ENCODE data around the gene CSMD2. TPM values are rescaled to one million over a fixed set of nuclear protein-coding genes. Genes with fewer than 3 reads are reported as not detected.

CSMD2 gene
- total RNA-seq, 4 donors from 2014 or later: 0.09 to 0.20 TPM; not detected in 2

GRCh38 chr1:33932871-33933270 is 232.2 kb downstream of the CSMD2 start:
- intact Hi-C loops (cut with DNase I; ENCODE audit: low total_unique reads): no loop called here
- H3K4me3 ChIP-seq: no peak overlapping the region
- H3K36me3 ChIP-seq: no peaks in the 10 kb centered on the region
- no peak for DNase-seq
- H3K9me3 ChIP-seq: no peaks in the 10 kb centered on the region
- no peak for TF ChIP-seq POLR2A (IDR thresholded peaks at IDR 0.05)
- TF ChIP-seq CTCF (IDR thresholded peaks at IDR 0.05 in 4 of 5, conservative IDR thresholded peaks at IDR 0.05 in 1 of 5): no peak
- ATAC-seq: no peak
- H3K27ac ChIP-seq: no peak overlapping the region
- H3K27me3 ChIP-seq: no peaks in the 10 kb centered on the region
- H3K4me1 ChIP-seq: no peaks in the 10 kb centered on the region
- in situ Hi-C loops (cut with MboI; ENCODE audit: low sequenced_read_pairs in 4 of 4): no loop called here

- DNase-seq (no peak), ATAC-seq (no peak)
These were observed 233.9 kb downstream of the CSMD2 start for GRCh38 chr1:33931111-33931475.

GRCh38 chr1:33930346-33931110 is 234.5 kb downstream of the CSMD2 start:
- no peaks in the 10 kb centered on the region for H3K4me1 ChIP-seq
- DNase-seq: no peak
- H3K27ac ChIP-seq: no peak overlapping the region
- no peaks in the 10 kb centered on the region for H3K36me3 ChIP-seq
- intact Hi-C loops (cut with DNase I; ENCODE audit: low total_unique reads) (no loop called here), in situ Hi-C loops (cut with MboI; ENCODE audit: low sequenced_read_pairs in 4 of 4) (no loop called here)
- ATAC-seq: no peak
- no peak for TF ChIP-seq CTCF (IDR thresholded peaks at IDR 0.05 in 4 of 5, conservative IDR thresholded peaks at IDR 0.05 in 1 of 5)
- TF ChIP-seq POLR2A (IDR thresholded peaks at IDR 0.05): no peak
- no peaks in the 10 kb centered on the region for H3K9me3 ChIP-seq
- H3K27me3 ChIP-seq: no peaks in the 10 kb centered on the region
- no peak overlapping the region for H3K4me3 ChIP-seq

More at GRCh38 chr1:33931111-33931475, 233.9 kb downstream of the CSMD2 start:
- in situ Hi-C loops (cut with MboI; ENCODE audit: low sequenced_read_pairs in 4 of 4): no loop called here
- intact Hi-C loops (cut with DNase I; ENCODE audit: low total_unique reads): no loop called here
- no peak overlapping the region for H3K27ac ChIP-seq
- no peaks in the 10 kb centered on the region for H3K36me3 ChIP-seq
- no peaks in the 10 kb centered on the region for H3K27me3 ChIP-seq
- TF ChIP-seq CTCF (IDR thresholded peaks at IDR 0.05 in 4 of 5, conservative IDR thresholded peaks at IDR 0.05 in 1 of 5) (no peak), POLR2A (IDR thresholded peaks at IDR 0.05) (no peak)
- no peaks in the 10 kb centered on the region for H3K4me1 ChIP-seq
- H3K9me3 ChIP-seq: no peaks in the 10 kb centered on the region
- no peak overlapping the region for H3K4me3 ChIP-seq

- no peaks in the 10 kb centered on the region for H3K36me3 ChIP-seq
- no peak overlapping the region for H3K4me3 ChIP-seq
- intact Hi-C loops (cut with DNase I; ENCODE audit: low total_unique reads) (no loop called here), in situ Hi-C loops (cut with MboI; ENCODE audit: low sequenced_read_pairs in 4 of 4) (no loop called here)
- no peaks in the 10 kb centered on the region for H3K27me3 ChIP-seq
- no peaks in the 10 kb centered on the region for H3K9me3 ChIP-seq
- H3K4me1 ChIP-seq: no peaks in the 10 kb centered on the region
- H3K27ac ChIP-seq: no peak overlapping the region
- no peak for TF ChIP-seq POLR2A (IDR thresholded peaks at IDR 0.05)
- TF ChIP-seq CTCF (IDR thresholded peaks at IDR 0.05 in 4 of 5, conservative IDR thresholded peaks at IDR 0.05 in 1 of 5): no peak
- no peak for DNase-seq
- ATAC-seq: no peak
These were observed 236.8 kb downstream of the CSMD2 start for GRCh38 chr1:33928251-33928650.

- no peaks in the 10 kb centered on the region for H3K36me3 ChIP-seq
- no peaks in the 10 kb centered on the region for H3K27me3 ChIP-seq
- DNase-seq (no peak), ATAC-seq (no peak)
- no peak overlapping the region for H3K4me3 ChIP-seq
- in situ Hi-C loops (cut with MboI; ENCODE audit: low sequenced_read_pairs in 4 of 4): no loop called here
- H3K27ac ChIP-seq: no peak overlapping the region
- no peaks in the 10 kb centered on the region for H3K4me1 ChIP-seq
- TF ChIP-seq POLR2A (IDR thresholded peaks at IDR 0.05): no peak
- TF ChIP-seq CTCF (IDR thresholded peaks at IDR 0.05 in 4 of 5, conservative IDR thresholded peaks at IDR 0.05 in 1 of 5): no peak
- intact Hi-C loops (cut with DNase I; ENCODE audit: low total_unique reads): no loop called here
- no peaks in the 10 kb centered on the region for H3K9me3 ChIP-seq
These were observed 237.3 kb downstream of the CSMD2 start for GRCh38 chr1:33927721-33928120.

Measured in gastrocnemius medialis (tissue), 4 donors.